Thyroid gland (tissue), 4 donors: ENCODE measurements around the gene JAKMIP2.

Experiments used
- POLR2A ChIP-seq, 2 donors: fragments of 450-650 bp; IDR thresholded peaks; one replicate each; pipeline ENCODE4 v1.6.1; 2017; ENCODE audit warnings: antibody characterized with exemption in 2 of 2, mild to moderate bottlenecking in 2 of 2, moderate library complexity in 1 of 2
- TF ChIP-seq, protein P1 (sequence below), 6 experiments: fragments of 200-600 bp in 3 of 6; fragments of 450-650 bp in 3 of 6; sonication (generic) in 3 of 6; IDR thresholded peaks; one replicate each; pipeline ENCODE4 v1.5.1; 2016 to 2019; ENCODE audit warnings: antibody characterized with exemption in 6 of 6, mild to moderate bottlenecking in 2 of 6, inconsistent platforms in 1 of 6, moderate library complexity in 1 of 6

DNA sequence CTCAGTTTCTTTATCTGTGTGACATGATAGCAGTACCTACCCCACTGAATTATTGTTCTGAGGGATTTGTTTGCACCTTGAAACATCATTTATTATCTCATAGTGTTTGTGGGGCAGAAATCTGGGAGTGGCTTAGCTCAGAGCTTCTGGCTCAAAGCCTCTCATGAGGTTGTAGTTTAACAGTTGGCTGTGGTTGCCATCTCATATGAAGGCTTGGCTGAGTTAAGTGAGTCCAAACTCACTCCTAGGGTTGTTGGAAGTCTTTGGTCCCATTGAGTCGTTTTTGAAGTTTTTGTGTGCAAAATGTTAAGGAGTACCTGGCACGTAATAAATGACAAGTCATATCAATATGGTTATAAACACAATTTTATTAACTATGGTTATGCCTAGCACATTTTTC, 3.6 kb upstream of the JAKMIP2 start:
- TF ChIP-seq, protein P1, sequence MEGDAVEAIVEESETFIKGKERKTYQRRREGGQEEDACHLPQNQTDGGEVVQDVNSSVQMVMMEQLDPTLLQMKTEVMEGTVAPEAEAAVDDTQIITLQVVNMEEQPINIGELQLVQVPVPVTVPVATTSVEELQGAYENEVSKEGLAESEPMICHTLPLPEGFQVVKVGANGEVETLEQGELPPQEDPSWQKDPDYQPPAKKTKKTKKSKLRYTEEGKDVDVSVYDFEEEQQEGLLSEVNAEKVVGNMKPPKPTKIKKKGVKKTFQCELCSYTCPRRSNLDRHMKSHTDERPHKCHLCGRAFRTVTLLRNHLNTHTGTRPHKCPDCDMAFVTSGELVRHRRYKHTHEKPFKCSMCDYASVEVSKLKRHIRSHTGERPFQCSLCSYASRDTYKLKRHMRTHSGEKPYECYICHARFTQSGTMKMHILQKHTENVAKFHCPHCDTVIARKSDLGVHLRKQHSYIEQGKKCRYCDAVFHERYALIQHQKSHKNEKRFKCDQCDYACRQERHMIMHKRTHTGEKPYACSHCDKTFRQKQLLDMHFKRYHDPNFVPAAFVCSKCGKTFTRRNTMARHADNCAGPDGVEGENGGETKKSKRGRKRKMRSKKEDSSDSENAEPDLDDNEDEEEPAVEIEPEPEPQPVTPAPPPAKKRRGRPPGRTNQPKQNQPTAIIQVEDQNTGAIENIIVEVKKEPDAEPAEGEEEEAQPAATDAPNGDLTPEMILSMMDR (IDR thresholded peaks at IDR 0.05): no peak
- no peak for TF ChIP-seq POLR2A (IDR thresholded peaks at IDR 0.05)
